K562 (cell line): Measurements from ENCODE around the gene TRMT2A. TPM values are rescaled to one million over a fixed set of nuclear protein-coding genes. Genes with fewer than 3 reads are reported as not detected.

Source experiments
- BCOR ChIP-seq: fragments of 450-650 bp; IDR thresholded peaks from 2 replicates; pipeline ENCODE4 v1.6.1; 2016
- COPS2 ChIP-seq: fragments of 450-650 bp; conservative IDR thresholded peaks from 2 replicates; pipeline ENCODE4 v1.6.1; 2016; ENCODE audit warnings: mild to moderate bottlenecking, moderate library complexity
- CXXC5 ChIP-seq: fragments of 250-450 bp; sonication (Bioruptor Pico); IDR thresholded peaks from 2 replicates; pipeline ENCODE4 v1.8.0; 2022; ENCODE audit warnings: inconsistent platforms, mild to moderate bottlenecking, moderate library complexity
- EP400 ChIP-seq: fragments of 450-650 bp; IDR thresholded peaks from 2 replicates; pipeline ENCODE4 v1.6.1; 2017; ENCODE audit warnings: antibody characterized with exemption, mild to moderate bottlenecking, moderate library complexity
- ETS2 ChIP-seq: IDR thresholded peaks from 2 replicates; pipeline ENCODE4 v1.6.1; 2016; ENCODE audit warnings: borderline replicate concordance, missing genetic modification characterization, mild to moderate bottlenecking, moderate library complexity, missing compliant biosample characterization; ENCODE audit not compliant: poor library complexity, severe bottlenecking
- ETV6 ChIP-seq, 3 experiments: fragments of 150-350 bp in 1 of 3; sonication (generic) in 1 of 3; formaldehyde crosslinking in 1 of 3; IDR thresholded peaks; 2 replicates each; pipeline versions ENCODE4 v1.6.1 to v1.8.0; 2014 to 2022; ENCODE audit warnings: borderline replicate concordance in 2 of 3, low read depth in 2 of 3, antibody characterized with exemption in 1 of 3, low read length in 1 of 3, mild to moderate bottlenecking in 1 of 3, missing genetic modification reagents in 1 of 3
- GABPA ChIP-seq: fragments of 200-800 bp; sonication (Bioruptor generic); conservative IDR thresholded peaks from 2 replicates; pipeline ENCODE4 v1.6.1; 2016; ENCODE audit warnings: low read depth, missing genetic modification characterization, missing compliant biosample characterization
- GATAD2B ChIP-seq: fragments of 450-650 bp; IDR thresholded peaks from 2 replicates; pipeline ENCODE4 v1.6.1; 2017; ENCODE audit warnings: mild to moderate bottlenecking, borderline replicate concordance
- HCFC1 ChIP-seq: IDR thresholded peaks from 2 replicates; pipeline ENCODE4 v1.6.1; 2012; ENCODE audit warnings: low read depth, low read length, improper control_type of control experiment
- HIVEP1 ChIP-seq: fragments of 250-450 bp; sonication (Bioruptor Pico); IDR thresholded peaks from 2 replicates; pipeline ENCODE4 v1.4.0; 2020; ENCODE audit warnings: mild to moderate bottlenecking
- HMGXB4 ChIP-seq: sonication (generic); formaldehyde crosslinking; IDR thresholded peaks from 2 replicates; pipeline ENCODE4 v1.8.1; 2023; ENCODE audit warnings: mild to moderate bottlenecking, missing genetic modification reagents
- MXI1 ChIP-seq: IDR thresholded peaks from 2 replicates; pipeline ENCODE4 v1.6.1; 2011; ENCODE audit warnings: low read depth, mild to moderate bottlenecking, improper control_type of control experiment, low read length
- NCOA4 ChIP-seq: fragments of 450-650 bp; IDR thresholded peaks from 2 replicates; pipeline ENCODE4 v1.6.1; 2018; ENCODE audit warnings: mild to moderate bottlenecking; ENCODE audit not compliant: partially characterized antibody
- NRF1 ChIP-seq, 2 experiments: fragments of 450-650 bp; IDR thresholded peaks in 1 of 2; conservative IDR thresholded peaks in 1 of 2; 2 replicates each; pipeline ENCODE4 v1.6.1; 2014; ENCODE audit warnings: mild to moderate bottlenecking in 2 of 2
- OTX1 ChIP-seq: fragments of 450-650 bp; formaldehyde crosslinking; IDR thresholded peaks from 2 replicates; pipeline ENCODE4 v1.4.0; 2022; ENCODE audit warnings: mild to moderate bottlenecking
- PYGO2 ChIP-seq: fragments of 450-650 bp; IDR thresholded peaks from 2 replicates; pipeline ENCODE4 v1.6.1; 2016; ENCODE audit warnings: mild to moderate bottlenecking, missing genetic modification characterization, moderate library complexity, missing compliant biosample characterization
- RAD21 ChIP-seq, 2 experiments: fragments of 250-450 bp in 1 of 2; fragments of 450-650 bp in 1 of 2; sonication (Bioruptor Pico) in 1 of 2; formaldehyde crosslinking in 1 of 2; IDR thresholded peaks in 1 of 2; conservative IDR thresholded peaks in 1 of 2; 2 replicates each; pipeline versions ENCODE4 v1.4.0 to v1.8.0; 2020 to 2022; ENCODE audit warnings: mild to moderate bottlenecking in 2 of 2, moderate library complexity in 1 of 2
- SMAD1 ChIP-seq: fragments of 150-350 bp; IDR thresholded peaks from 2 replicates; pipeline ENCODE4 v1.6.1; 2014; ENCODE audit warnings: low read length, low read depth; ENCODE audit not compliant: partially characterized antibody
- SNRNP70 ChIP-seq: fragments of 200-400 bp; formaldehyde crosslinking; optimal IDR thresholded peaks from 2 replicates; pipeline ENCODE3; 2017; ENCODE audit warnings: low read depth, low read length
- SREBF1 ChIP-seq: fragments of 150-350 bp; IDR thresholded peaks from 2 replicates; pipeline ENCODE4 v1.6.1; 2014; ENCODE audit warnings: antibody characterized with exemption, low read depth, low read length, borderline replicate concordance
- TAF7 ChIP-seq: fragments of 450-650 bp; IDR thresholded peaks from 2 replicates; pipeline ENCODE4 v1.6.1; 2016; ENCODE audit warnings: missing genetic modification characterization, missing compliant biosample characterization
- ZBTB1 ChIP-seq: sonication (generic); formaldehyde crosslinking; IDR thresholded peaks from 2 replicates; pipeline ENCODE4 v1.8.1; 2023; ENCODE audit warnings: missing genetic modification reagents, low read depth, mild to moderate bottlenecking, borderline replicate concordance
- ZNF140 ChIP-seq: fragments of 250-450 bp; sonication (Bioruptor Pico); IDR thresholded peaks from 2 replicates; pipeline ENCODE4 v1.8.0; 2021; ENCODE audit warnings: moderate library complexity, mild to moderate bottlenecking, inconsistent platforms
- ZNF143 ChIP-seq: sonication (generic); formaldehyde crosslinking; IDR thresholded peaks from 2 replicates; pipeline ENCODE4 v1.9.0; 2022; ENCODE audit warnings: mild to moderate bottlenecking, missing genetic modification reagents
- ZNF41 ChIP-seq: fragments of 250-450 bp; sonication (Bioruptor Pico); conservative IDR thresholded peaks from 2 replicates; pipeline ENCODE4 v1.4.0; 2020; ENCODE audit warnings: mild to moderate bottlenecking
- ZNF57 ChIP-seq: fragments of 450-650 bp; formaldehyde crosslinking; IDR thresholded peaks from 2 replicates; pipeline ENCODE4 v1.4.0; 2020; ENCODE audit warnings: mild to moderate bottlenecking, moderate library complexity
- ZNF589 ChIP-seq: fragments of 200-800 bp; sonication (Bioruptor generic); IDR thresholded peaks from 2 replicates; pipeline ENCODE4 v1.6.1; 2016; ENCODE audit warnings: low read depth, missing genetic modification characterization, missing compliant biosample characterization
- polyA plus RNA-seq, 8 experiments: library from polyadenylated mRNA; depleted of rRNA in 4 of 8; stranded (reverse) in 5 of 8; unstranded in 3 of 8; fragments of >200 nt; fragmentation: Nextera tagmentation in 2 of 8; fragmentation: Illumina TruSeq in 1 of 8; extraction: Ambion mirVana in 2 of 8; extraction: Trizol in 1 of 8; gene quantifications; 2 replicates each; pipeline versions ENCODE4 v1.2.1 to v1.2.3, GENCODE V29; 2011 to 2014; ENCODE audit warnings: inconsistent platforms in 1 of 8, missing spikeins in 1 of 8
- total RNA-seq, 7 experiments: library from RNA; depleted of rRNA in 6 of 7; stranded (reverse); fragments of >200 nt in 6 of 7; fragmentation: Illumina TruSeq in 2 of 7; extraction: Trizol in 2 of 7; gene quantifications; 2 replicates each; pipeline versions ENCODE4 v1.2.1 to v1.2.3, GENCODE V29; 2011 to 2021; ENCODE audit warnings: low replicate concordance in 1 of 7

TRMT2A gene
- total and polyA plus RNA-seq, 9 of the 15 experiments (the other 6 are each of a cell fraction or from before 2014, with no cell fraction given): 1.6 to 265 (median 140) TPM

- TF ChIP-seq ETS2 (tag) (no peak), SNRNP70 (no peak), PYGO2 (tag) (no peak), ZNF143 (CRISPR knock-in tag) (no peak), CXXC5 (CRISPR knock-in tag) (peak; percentile 100), GABPA (tag) (no peak), ETV6 (IDR thresholded peaks at IDR 0.05; ENCODE audit: borderline replicate concordance in 1 of 2, low read depth in 2 of 2, low read length in 1 of 2) (peak in 1 of 2 experiments; percentile 59; a peak in 2 of 4 replicates), ETV6 (CRISPR knock-in tag; IDR thresholded peaks at IDR 0.05; ENCODE audit: borderline replicate concordance) (no peak), HMGXB4 (peak; percentile 99), SREBF1 (peak; percentile 86), NCOA4 (no peak), BCOR (peak; percentile 88), NRF1 (conservative IDR thresholded peaks at IDR 0.05 in 1 of 2, IDR thresholded peaks at IDR 0.05 in 1 of 2) (peak; percentile 100), ZNF41 (CRISPR knock-in tag) (no peak), ZNF57 (0 out of 2 replicates have a peak, but pooled peaks have one; percentile 67), COPS2 (no peak), EP400 (no peak), ZBTB1 (CRISPR knock-in tag) (no peak), SMAD1 (peak; percentile 84), ZNF140 (CRISPR knock-in tag) (no peak), ZNF589 (CRISPR knock-in tag) (no peak), OTX1 (CRISPR knock-in tag) (no peak), HIVEP1 (peak; percentile 52; the same call in 1 of the 2 replicates), HCFC1 (peak; percentile 99), GATAD2B (no peak), MXI1 (peak; percentile 97), RAD21 (CRISPR knock-in tag; conservative IDR thresholded peaks at IDR 0.05 in 1 of 2, IDR thresholded peaks at IDR 0.05 in 1 of 2) (peak in 1 of 2 experiments; percentile 49; a peak in 2 of 4 replicates), TAF7 (tag) (peak; percentile 93; the same call in 1 of the 2 replicates)
These were observed at the start of gene TRMT2A (continued) for GRCh38 chr22:20116951-20117632.
